ENCODE data around the gene BROX. TPM values are rescaled to one million over a fixed set of nuclear protein-coding genes. Genes with fewer than 3 reads are reported as not detected.

The BROX gene
- total RNA-seq (2022; extraction: Qiagen RNA extraction), result 17.4 to 27.7 TPM (median 20.4 TPM) in 5 replicates

DNA sequence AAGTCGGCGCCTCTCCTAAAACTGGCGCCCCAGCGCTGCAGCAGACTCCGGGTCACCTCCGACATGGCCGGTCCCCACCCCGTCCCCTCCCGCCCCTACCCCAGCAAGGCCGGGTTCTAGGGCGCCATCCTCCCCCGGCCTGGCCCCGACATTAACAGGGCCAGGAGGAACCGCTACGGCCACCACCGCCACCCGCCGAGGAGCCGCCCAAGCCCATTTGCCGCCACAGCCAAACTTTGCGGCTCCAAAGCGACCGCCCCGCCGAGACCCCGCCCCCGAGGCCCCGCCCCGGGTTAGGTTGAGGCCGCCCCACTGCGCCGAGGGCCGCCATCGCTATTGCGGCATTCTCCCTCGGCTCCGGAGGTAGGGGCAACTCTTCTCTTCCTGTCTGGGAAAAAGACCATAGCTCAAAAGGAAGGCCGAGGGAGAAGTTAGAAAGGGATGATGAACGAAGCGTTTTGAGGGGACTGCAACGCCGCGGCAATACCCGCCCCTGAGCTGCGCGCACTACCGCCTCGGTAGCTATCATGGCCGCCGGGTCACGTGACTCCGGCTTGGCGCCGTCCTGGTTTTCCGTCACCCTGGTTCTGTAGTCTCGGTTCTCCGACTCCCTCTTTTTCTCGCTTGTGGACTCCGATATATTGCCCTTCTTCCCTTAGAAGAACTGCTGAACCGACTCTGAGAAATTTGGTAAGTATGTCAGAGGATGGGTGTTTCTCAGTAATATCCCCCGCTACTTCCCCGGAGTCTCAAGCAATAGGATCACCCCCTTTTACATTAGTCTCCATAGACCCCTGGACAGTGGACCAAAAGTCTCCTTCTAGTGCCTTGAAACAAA is at the start of gene BROX, which contains the start of gene AIDA:
BROX (plus strand) TSS at position 312 of the 838 bp plus-strand sequence. CDS start 3,136 bp downstream, outside the sequence.
AIDA (minus strand) TSS at position 239 of the 838 bp plus-strand sequence; CDS start at position 65, 174 bp downstream.

DNA sequence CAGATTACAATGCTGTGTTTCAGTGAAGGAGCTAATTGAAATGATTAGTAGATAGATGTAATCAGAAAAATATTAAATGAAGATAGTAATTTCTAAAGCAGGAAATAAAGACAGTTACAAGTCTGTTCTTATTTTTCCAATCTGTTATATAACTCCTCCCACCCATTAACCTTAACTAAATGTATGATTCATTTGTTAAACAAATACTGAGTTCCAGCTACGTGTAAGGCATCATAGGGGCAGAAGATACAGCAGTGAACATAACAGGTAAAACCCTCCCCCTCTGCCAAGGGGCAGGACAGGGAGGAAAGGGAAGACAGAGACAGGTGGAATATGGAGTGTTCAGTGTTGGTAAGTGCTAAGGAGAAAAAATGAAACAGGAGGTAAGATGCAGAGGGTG is 24.6 kb downstream of the BROX start, which contains the start of gene FAM177B:
FAM177B (plus strand) TSS at position 231 of the 400 bp plus-strand sequence. CDS start 9,344 bp downstream, outside the sequence.

Other genes starting within 250 kb of the BROX start
- gene HHIPL2, start 164.5 kb upstream of the BROX start, total RNA-seq (2022; extraction: Qiagen RNA extraction), result 9.2 to 12.9 TPM (median 10.6 TPM) in 5 replicates
- gene TAF1A, start 122.6 kb upstream of the BROX start, total RNA-seq (2022; extraction: Qiagen RNA extraction), result 8.4 to 11.0 TPM (median 9.4 TPM) in 5 replicates
- gene MIA3, start 94.5 kb upstream of the BROX start, total RNA-seq (2022; extraction: Qiagen RNA extraction), result 17.3 to 26.5 TPM (median 21.5 TPM) in 5 replicates
- gene AIDA, start 73 bp upstream of the BROX start, total RNA-seq (2022; extraction: Qiagen RNA extraction), result 59.7 to 76.8 TPM (median 72.0 TPM) in 5 replicates
- gene FAM177B, start 24.6 kb downstream of the BROX start, total RNA-seq (2022; extraction: Qiagen RNA extraction), result not detected in 5 replicates
- 1.5 to 2.2 TPM (median 1.9 TPM) in 5 replicates for gene DISP1, start 102.5 kb downstream of the BROX start, total RNA-seq (2022; extraction: Qiagen RNA extraction)

Data from A549 treated with Hydrocortisone at 1 μM for 4 hours (cell line).